ENCODE data around the gene GNA12. TPM values are rescaled to one million over a fixed set of nuclear protein-coding genes. Genes with fewer than 3 reads are reported as not detected.

Gene GNA12
- total and polyA plus RNA-seq, 9 of the 15 experiments (the other 6 are each of a cell fraction or from before 2014, with no cell fraction given): 0.65 to 32.7 (median 9.6) TPM

DNA sequence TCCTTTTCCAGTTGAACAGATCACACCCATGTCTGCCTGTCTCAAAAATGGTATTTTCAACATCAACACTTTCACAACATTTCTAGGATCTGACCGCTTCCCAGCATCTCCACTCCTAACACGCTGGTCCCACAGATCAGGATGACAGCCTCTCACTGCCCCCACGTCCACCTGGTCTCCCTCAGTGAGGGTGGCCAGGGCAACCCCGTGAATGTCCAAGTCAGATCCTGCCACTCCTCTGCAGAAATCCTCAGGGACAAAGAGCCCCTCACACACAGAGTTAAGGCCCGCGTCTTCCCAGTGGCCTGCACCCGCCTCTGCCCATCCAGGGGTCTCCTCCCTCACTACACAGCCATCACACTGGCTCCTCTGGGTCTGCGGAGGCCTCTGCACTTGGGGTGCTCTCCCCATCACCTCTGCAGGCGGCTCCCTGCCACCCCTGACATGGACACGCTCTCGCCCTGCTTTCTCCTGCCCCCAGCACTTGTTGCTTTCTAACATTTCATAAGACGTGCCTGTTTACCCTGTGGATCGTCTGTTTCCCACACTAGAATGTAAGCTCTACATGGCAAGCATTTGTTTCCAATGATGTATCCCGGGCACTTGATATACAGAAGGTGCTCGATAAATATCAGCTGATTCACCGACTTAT, 20.0 kb downstream of the GNA12 start:
- ATAC-seq (no peak), DNase-seq (ENCODE audit: extremely low read depth in 1 of 4, low spot score in 3 of 4) (no peak)
- H3K79me2 ChIP-seq (ENCODE audit: control insufficient read depth, insufficient read depth, low read length): peaks cover 27% of the 10 kb centered on the region
- TF ChIP-seq, protein P1, sequence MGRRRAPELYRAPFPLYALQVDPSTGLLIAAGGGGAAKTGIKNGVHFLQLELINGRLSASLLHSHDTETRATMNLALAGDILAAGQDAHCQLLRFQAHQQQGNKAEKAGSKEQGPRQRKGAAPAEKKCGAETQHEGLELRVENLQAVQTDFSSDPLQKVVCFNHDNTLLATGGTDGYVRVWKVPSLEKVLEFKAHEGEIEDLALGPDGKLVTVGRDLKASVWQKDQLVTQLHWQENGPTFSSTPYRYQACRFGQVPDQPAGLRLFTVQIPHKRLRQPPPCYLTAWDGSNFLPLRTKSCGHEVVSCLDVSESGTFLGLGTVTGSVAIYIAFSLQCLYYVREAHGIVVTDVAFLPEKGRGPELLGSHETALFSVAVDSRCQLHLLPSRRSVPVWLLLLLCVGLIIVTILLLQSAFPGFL (CRISPR knock-in tag; IDR thresholded peaks at IDR 0.05): no peak
- TF ChIP-seq ESRRB (CRISPR knock-in tag; IDR thresholded peaks at IDR 0.05; ENCODE audit: borderline replicate concordance): no peak
- no peak for TF ChIP-seq STAT5A (IDR thresholded peaks at IDR 0.05; ENCODE audit: borderline replicate concordance, low read length)
- no peak for TF ChIP-seq DIDO1 (tag; IDR thresholded peaks at IDR 0.05; ENCODE audit: low read depth)
- no peak for TF ChIP-seq FOS (IDR thresholded peaks at IDR 0.05; ENCODE audit: extremely low read depth, insufficient read length)
- TF ChIP-seq MYBL2 (IDR thresholded peaks at IDR 0.05; ENCODE audit: low read depth): no peak
- TF ChIP-seq MYBL2 (CRISPR knock-in tag; IDR thresholded peaks at IDR 0.05; ENCODE audit: borderline replicate concordance): no peak
- no peak for TF ChIP-seq XRCC5 (IDR thresholded peaks at IDR 0.05; ENCODE audit: low read depth, low read length)
- TF ChIP-seq, protein P2, sequence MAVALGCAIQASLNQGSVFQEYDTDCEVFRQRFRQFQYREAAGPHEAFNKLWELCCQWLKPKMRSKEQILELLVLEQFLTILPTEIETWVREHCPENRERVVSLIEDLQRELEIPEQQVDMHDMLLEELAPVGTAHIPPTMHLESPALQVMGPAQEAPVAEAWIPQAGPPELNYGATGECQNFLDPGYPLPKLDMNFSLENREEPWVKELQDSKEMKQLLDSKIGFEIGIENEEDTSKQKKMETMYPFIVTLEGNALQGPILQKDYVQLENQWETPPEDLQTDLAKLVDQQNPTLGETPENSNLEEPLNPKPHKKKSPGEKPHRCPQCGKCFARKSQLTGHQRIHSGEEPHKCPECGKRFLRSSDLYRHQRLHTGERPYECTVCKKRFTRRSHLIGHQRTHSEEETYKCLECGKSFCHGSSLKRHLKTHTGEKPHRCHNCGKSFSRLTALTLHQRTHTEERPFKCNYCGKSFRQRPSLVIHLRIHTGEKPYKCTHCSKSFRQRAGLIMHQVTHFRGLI (CRISPR knock-in tag; IDR thresholded peaks at IDR 0.05): no peak
- TF ChIP-seq, protein P3, sequence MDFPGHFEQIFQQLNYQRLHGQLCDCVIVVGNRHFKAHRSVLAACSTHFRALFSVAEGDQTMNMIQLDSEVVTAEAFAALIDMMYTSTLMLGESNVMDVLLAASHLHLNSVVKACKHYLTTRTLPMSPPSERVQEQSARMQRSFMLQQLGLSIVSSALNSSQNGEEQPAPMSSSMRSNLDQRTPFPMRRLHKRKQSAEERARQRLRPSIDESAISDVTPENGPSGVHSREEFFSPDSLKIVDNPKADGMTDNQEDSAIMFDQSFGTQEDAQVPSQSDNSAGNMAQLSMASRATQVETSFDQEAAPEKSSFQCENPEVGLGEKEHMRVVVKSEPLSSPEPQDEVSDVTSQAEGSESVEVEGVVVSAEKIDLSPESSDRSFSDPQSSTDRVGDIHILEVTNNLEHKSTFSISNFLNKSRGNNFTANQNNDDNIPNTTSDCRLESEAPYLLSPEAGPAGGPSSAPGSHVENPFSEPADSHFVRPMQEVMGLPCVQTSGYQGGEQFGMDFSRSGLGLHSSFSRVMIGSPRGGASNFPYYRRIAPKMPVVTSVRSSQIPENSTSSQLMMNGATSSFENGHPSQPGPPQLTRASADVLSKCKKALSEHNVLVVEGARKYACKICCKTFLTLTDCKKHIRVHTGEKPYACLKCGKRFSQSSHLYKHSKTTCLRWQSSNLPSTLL (IDR thresholded peaks at IDR 0.05): no peak
- no peak for TF ChIP-seq TGIF2 (CRISPR knock-in tag; IDR thresholded peaks at IDR 0.05)
- no peak for TF ChIP-seq MCM5 (IDR thresholded peaks at IDR 0.05; ENCODE audit: low read depth)
- no peak for TF ChIP-seq MAFF (IDR thresholded peaks at IDR 0.05; ENCODE audit: low read length)
- no peak for TF ChIP-seq SMAD2 (IDR thresholded peaks at IDR 0.05; ENCODE audit: low read depth, low read length)
- TF ChIP-seq EP300 (IDR thresholded peaks at IDR 0.05; ENCODE audit: low read length): no peak
- TF ChIP-seq L3MBTL2 (IDR thresholded peaks at IDR 0.05): no peak
- no peak for TF ChIP-seq ZBTB49 (CRISPR knock-in tag; IDR thresholded peaks at IDR 0.05; ENCODE audit: borderline replicate concordance)

More for the DNA sequence above, 20.0 kb downstream of the GNA12 start:
- no peaks in the 10 kb centered on the region for H3K27me3 ChIP-seq (ENCODE audit: control insufficient read depth in 2 of 2, insufficient read depth in 2 of 2, low read length in 2 of 2)
- 81% methylated on average over 16 of the region's 16 CpGs for WGBS (ENCODE audit: insufficient coverage, low coverage, missing lambda C conversion rate)
- peaks cover 4% of the 10 kb centered on the region for H4K20me1 ChIP-seq (replicated peaks; ENCODE audit: control insufficient read depth, insufficient read depth, low read length)
- H3K9me3 ChIP-seq (replicated peaks; ENCODE audit: control insufficient read depth, insufficient read depth, low read depth, low read length): no peaks in the 10 kb centered on the region
- no peak overlapping the region for H3K9ac ChIP-seq (ENCODE audit: insufficient read depth in 1 of 2, low read depth in 2 of 2, low read length in 2 of 2)
- no peaks in the 10 kb centered on the region for H3K36me3 ChIP-seq (ENCODE audit: control insufficient read depth, insufficient read depth, low read length)
- H3K9me1 ChIP-seq (ENCODE audit: control insufficient read depth, insufficient read depth, low read length): no peaks in the 10 kb centered on the region
- H3K27ac ChIP-seq (ENCODE audit: extremely low read depth, low read depth, low read length): no peak overlapping the region
- ChIA-PET POLR2A (interaction anchor here (1.3 to 1.4 kb wide), 2 partner anchors 16 to 26 kb away, joined by 3 to 4 read pairs; no protein-coding TSS in a partner anchor), CTCF (ENCODE audit: low intra/inter-chr PET ratio) (no interaction called here)
- peaks cover 0 to 4% of the 10 kb centered on the region in 2 experiments; a peak in 3 of 5 replicates for H3K4me1 ChIP-seq (replicated peaks in 1 of 2; ENCODE audit: control insufficient read depth in 2 of 2, insufficient read depth in 2 of 2, low read length in 2 of 2)
- H3K4me2 ChIP-seq (ENCODE audit: insufficient read depth, low read length): no peak overlapping the region
- in situ Hi-C loops (cut with MboI): no loop called here
- no peak for FAIRE-seq
- intact Hi-C loops (cut with micrococcal nuclease): no loop called here
- H2AFZ ChIP-seq (ENCODE audit: low read depth, low read length): no peak overlapping the region
- BruUV-seq (replicated peaks): no TSS peak
- H3K4me3 ChIP-seq: no peak overlapping the region

Data from K562 (cell line).